GM21526 (cell line): ENCODE data around the gene LRTM2.

Source experiments
- ATAC-seq: cut with Tn5 transposase; IDR thresholded peaks from one replicate; pipeline ENCODE4 v1.9.1; 2021; ENCODE audit warnings: moderate library complexity; ENCODE audit not compliant: unreplicated experiment, low FRiP score

LRTM2 gene

GRCh38 chr12:1797011-1797901 is 23.1 kb upstream of the LRTM2 start:
- ATAC-seq, result no peak

- ATAC-seq, result no peak
Observed at GRCh38 chr12:1797991-1798640, 22.2 kb upstream of the LRTM2 start.

- ATAC-seq, result no peak
Observed at GRCh38 chr12:1798641-1799020, 21.7 kb upstream of the LRTM2 start.

- no peak for ATAC-seq
Observed at GRCh38 chr12:1799051-1799881, 21.1 kb upstream of the LRTM2 start.

- ATAC-seq, result no peak
Observed at GRCh38 chr12:1799882-1800400, 20.4 kb upstream of the LRTM2 start.

- peak; percentile 34 for ATAC-seq
Observed at GRCh38 chr12:1800401-1801302, 19.7 kb upstream of the LRTM2 start.

GRCh38 chr12:1801303-1801975 is 18.9 kb upstream of the LRTM2 start:
- ATAC-seq, result no peak

- no peak for ATAC-seq
Observed at GRCh38 chr12:1803736-1804135, 16.6 kb upstream of the LRTM2 start.

GRCh38 chr12:1804545-1805332 is 15.6 kb upstream of the LRTM2 start:
- ATAC-seq, result peak; percentile 74

- ATAC-seq, result no peak
Observed at GRCh38 chr12:1805441-1806081, 14.8 kb upstream of the LRTM2 start.

GRCh38 chr12:1806301-1807086 is 13.9 kb upstream of the LRTM2 start:
- ATAC-seq, result no peak

GRCh38 chr12:1807087-1807860 is 13.1 kb upstream of the LRTM2 start:
- no peak for ATAC-seq

- no peak for ATAC-seq
Observed at GRCh38 chr12:1808036-1808797, 12.1 kb upstream of the LRTM2 start.

- ATAC-seq, result no peak
Observed at GRCh38 chr12:1808798-1809480, 11.4 kb upstream of the LRTM2 start.

GRCh38 chr12:1809591-1810190 is 10.7 kb upstream of the LRTM2 start:
- no peak for ATAC-seq
